ENCODE data around the gene SORCS3.

DNA sequence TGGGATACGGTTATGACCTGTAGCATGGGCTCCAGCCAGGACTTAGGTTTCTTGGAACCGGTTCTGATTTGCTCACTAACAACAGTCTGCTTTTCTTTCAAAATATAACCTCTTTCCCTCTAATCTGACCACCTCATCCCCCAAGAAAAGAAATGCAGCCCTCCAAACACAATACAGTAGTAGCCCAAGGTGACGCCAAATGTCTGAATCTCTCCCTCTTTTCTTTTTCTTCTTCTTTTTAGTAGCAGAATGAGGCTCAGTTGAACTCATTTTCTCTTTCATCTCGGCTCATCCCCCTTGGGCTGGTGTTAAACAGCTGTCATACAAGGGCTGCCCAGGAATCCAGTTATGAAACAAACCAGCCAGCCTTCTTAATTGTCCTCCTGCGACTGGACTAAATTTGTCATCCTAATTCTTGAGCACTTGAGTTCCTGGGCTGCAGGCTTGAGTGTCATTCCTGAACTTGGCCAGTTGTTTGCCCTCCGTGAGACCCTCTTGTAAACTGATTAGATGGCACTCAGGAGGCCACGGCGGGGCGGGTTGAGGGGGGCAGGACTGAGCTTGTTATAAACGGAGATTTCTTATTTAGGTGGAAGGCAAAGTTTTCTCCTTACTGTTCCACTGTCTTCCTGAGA, 94.8 kb downstream of the SORCS3 start:
- TF ChIP-seq, protein P1, sequence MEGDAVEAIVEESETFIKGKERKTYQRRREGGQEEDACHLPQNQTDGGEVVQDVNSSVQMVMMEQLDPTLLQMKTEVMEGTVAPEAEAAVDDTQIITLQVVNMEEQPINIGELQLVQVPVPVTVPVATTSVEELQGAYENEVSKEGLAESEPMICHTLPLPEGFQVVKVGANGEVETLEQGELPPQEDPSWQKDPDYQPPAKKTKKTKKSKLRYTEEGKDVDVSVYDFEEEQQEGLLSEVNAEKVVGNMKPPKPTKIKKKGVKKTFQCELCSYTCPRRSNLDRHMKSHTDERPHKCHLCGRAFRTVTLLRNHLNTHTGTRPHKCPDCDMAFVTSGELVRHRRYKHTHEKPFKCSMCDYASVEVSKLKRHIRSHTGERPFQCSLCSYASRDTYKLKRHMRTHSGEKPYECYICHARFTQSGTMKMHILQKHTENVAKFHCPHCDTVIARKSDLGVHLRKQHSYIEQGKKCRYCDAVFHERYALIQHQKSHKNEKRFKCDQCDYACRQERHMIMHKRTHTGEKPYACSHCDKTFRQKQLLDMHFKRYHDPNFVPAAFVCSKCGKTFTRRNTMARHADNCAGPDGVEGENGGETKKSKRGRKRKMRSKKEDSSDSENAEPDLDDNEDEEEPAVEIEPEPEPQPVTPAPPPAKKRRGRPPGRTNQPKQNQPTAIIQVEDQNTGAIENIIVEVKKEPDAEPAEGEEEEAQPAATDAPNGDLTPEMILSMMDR (conservative IDR thresholded peaks at IDR 0.05; ENCODE audit: low read length): no peak
- no peak for TF ChIP-seq EZH2phosphoT487 (IDR thresholded peaks at IDR 0.05; ENCODE audit: borderline replicate concordance)

Data from Loucy (cell line).